ENCODE data around the gene MAP3K15.

DNA sequence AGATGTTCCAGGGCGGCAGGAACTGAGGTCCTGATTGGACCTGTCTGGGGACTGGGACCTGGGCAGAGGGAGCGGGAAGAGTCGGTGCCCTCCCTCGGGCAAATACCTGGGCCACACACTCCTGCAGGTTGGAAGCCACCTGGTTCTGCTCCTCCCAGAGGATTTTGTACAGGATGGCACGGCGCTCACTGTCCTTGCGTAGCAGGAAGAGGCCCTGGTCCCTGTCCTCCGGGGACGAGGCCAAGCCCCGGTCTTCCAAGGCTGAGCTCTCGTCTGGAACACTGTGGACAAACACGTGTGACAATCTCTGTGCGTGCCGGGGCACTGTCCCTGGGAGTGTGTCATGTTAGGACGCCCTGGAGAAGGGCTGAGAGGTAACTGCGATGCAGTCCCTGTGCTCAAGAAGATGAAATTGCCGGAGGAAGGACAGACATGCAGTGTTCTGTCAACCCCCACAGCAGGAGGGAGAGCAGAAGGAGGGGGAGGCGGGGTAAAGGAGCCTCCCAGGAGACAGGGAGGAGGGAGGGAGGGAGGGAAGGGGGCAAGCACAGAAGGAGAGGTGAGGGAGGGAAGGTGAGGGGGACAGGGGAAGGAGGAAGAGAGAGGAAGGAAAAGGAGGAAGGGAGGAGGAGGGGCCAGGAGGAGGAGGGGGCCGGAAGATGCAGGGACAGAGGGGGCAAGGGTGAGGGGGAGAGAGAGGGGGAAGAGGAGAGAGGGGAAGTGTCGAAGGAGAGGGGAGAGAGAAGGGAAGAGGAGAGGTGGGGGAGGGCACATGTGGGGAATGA, 142.6 kb downstream of the MAP3K15 start:
- TF ChIP-seq EZH2 (IDR thresholded peaks at IDR 0.05; ENCODE audit: insufficient read depth, poor library complexity, severe bottlenecking) (no peak), EZH2phosphoT487 (IDR thresholded peaks at IDR 0.05; ENCODE audit: insufficient read depth, low read depth) (no peak)

Measured in GM23248 (cell line).